NB4 (cell line): Measurements from ENCODE around the gene IQGAP1.

Experiments used
- POLR2A ChIP-seq: IDR thresholded peaks from 2 replicates; pipeline ENCODE4 v1.6.1; 2011; ENCODE audit warnings: mild to moderate bottlenecking; ENCODE audit not compliant: insufficient read length; ENCODE audit errors: extremely low read depth
- TF ChIP-seq, protein P1 (sequence below): IDR thresholded peaks from one replicate; pipeline ENCODE4 v1.5.1; 2012; ENCODE audit warnings: low read depth, low read length

DNA sequence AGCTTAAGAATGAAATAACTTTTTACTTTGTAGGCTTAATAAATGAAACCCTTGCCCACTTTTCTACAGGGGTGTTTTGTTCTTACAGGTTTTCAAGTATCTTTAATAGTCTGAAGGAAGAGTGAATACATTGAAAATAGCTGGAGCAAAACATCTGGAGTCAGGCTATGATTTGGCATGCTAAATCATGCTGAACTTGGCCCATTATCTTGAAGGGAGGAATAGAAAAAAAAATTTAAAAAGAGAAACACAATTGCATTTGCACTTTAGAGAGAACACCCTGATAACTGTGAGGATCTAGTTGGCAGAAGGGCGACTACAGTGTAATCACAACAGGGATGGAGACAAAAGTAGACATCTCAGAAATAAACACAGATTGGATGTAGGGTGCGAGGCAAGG is 1.8 kb upstream of the IQGAP1 start:
- TF ChIP-seq, protein P1, sequence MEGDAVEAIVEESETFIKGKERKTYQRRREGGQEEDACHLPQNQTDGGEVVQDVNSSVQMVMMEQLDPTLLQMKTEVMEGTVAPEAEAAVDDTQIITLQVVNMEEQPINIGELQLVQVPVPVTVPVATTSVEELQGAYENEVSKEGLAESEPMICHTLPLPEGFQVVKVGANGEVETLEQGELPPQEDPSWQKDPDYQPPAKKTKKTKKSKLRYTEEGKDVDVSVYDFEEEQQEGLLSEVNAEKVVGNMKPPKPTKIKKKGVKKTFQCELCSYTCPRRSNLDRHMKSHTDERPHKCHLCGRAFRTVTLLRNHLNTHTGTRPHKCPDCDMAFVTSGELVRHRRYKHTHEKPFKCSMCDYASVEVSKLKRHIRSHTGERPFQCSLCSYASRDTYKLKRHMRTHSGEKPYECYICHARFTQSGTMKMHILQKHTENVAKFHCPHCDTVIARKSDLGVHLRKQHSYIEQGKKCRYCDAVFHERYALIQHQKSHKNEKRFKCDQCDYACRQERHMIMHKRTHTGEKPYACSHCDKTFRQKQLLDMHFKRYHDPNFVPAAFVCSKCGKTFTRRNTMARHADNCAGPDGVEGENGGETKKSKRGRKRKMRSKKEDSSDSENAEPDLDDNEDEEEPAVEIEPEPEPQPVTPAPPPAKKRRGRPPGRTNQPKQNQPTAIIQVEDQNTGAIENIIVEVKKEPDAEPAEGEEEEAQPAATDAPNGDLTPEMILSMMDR, result no peak
- TF ChIP-seq POLR2A, result no peak
